UCSD-AML1 (cell line): Measurements from ENCODE around the gene PTH2R.
"Not testable (repeated sequence)": the region's sequence is repeated elsewhere in the genome, so short reads cannot be mapped to it uniquely, and the experiment has no call there.

Experiments
- DNase-seq: peaks from one replicate; lab custom pipeline; 2025; ENCODE audit not compliant: unreplicated experiment; lab: John Stamatoyannopoulos, UW

PTH2R gene

DNA sequence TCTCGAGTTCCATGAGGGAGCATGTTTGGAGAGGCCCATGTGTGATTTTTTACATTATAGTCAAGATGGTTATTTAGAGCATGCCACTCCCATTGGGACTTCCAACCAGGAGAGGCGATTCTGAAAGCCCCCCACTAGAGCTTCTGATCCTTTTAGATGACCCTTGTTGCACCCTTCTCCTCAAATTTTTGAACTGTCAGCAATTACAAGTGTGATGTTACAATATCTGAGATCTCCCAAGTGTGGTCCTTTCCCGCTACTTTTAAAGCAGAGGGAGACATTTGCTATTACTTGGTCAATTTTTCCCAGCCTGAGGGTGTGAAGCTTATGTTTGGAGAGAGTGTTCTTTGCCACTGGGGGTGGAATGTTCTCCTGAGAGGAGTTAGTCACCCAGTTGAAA lies 16.7 kb upstream of the PTH2R start:
- DNase-seq = no peak

DNA sequence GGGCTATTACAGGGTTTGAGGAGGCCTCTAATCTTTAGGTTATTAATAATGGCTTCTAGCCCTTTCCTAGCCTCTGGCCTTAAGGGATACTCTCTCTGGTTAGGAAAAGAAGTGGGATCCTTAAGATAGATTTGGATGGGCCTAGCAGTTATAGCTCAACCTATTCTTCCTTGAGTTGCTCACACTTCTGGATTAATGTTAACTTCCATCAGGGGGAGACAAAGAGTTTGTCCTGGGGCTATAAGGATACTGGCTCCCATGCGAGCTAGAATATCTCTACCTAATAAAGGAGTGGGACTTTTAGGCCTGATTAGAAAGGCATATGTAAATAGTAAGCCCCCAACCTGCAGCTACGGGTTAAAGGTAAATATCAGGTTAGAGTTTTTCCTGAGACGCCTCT lies 14.3 kb upstream of the PTH2R start:
- DNase-seq = no peak

DNA sequence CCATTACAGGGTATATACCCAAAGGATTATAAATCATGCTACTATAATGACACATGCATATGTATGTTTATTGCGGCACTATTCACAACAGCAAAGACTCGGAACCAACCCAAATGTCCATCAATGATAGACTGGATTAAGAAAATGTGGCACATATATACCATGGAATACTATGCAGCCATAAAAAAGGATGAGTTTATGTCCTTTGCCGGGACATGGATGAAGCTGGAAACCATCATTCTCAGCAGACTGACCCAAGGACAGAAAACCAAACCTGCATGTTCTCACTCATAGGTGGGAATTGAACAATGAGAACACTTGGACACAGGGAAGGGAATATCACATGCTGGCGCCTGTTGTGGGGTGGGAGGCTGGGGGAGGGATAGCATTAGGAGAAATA lies 9.8 kb upstream of the PTH2R start:
- not testable (repeated sequence) for DNase-seq

DNA sequence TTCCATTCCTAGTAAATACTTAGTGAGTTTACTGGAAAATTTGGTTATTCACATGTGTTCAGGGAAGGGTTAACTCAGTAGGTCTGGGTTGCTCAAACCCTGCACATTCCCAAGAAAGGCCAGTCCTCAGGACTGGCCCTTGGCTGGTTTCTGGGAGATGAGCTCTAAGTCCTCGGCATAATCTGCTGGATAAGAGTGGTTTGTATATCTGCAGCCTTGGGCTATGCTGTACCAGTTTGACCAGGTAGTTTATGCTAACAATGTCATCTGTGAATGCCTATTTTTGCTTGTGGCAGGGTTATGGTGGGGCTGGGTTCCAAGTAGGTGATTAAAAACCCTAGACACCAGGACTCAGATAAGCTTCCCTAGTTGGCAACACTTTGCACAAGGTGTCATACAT lies 7.4 kb upstream of the PTH2R start:
- DNase-seq = no peak

DNA sequence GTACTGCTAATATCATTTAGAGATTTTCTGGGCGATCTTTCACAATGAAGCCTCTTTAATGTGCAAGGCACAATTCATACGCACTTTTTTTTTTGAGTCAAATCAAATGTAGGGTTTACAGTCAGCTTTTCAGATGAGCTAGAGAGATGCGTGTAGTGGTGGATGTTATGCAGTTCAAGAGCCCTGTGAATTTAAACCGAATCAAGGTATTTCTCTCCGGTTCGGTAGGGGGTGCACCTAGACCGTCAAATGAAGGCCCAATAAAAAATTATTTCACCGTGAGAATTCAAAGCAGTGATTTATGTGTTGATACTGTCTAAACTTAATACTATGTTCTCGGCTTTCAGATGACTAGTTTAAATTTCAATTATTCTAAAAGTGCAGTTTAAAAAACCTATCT lies 1.1 kb downstream of the PTH2R start:
- DNase-seq = no peak

DNA sequence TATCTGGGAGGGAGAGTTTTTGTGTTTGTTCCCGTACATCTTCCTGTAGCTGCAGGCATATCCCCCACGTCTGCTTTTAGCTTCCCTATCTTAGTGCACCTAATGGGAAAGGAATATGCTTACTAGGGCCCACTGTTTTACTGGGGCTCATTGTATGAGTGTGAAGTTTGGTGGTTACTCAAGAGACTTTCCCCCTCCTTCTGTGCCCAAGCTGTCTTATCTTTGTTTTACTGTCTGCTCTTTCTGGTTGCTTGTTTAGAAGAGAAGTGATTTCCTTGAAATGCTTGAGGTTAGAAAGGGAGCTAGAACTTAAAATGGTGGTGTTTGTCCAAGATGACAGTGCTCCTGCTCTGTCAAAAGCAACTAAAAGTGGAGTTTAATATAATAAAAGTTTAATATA lies 7.3 kb downstream of the PTH2R start:
- DNase-seq = no peak

DNA sequence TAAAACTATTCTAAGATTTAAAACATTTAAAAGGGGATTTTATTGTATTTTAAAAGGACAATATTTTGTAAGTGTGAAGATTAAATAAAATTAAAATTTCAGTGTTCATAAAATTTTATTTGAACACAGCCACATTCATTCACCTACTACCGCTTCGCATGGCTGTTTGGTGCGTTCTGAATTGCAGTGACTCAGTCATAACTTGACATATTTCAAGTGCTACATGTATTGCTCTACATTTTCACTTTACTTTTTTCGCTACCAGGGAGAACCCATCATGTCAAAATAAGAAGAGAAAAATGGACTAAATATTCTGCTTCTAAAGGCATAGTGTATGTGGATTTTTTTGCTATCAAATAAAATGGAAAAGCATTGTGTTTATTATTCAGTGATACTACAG lies 8.7 kb downstream of the PTH2R start:
- no peak for DNase-seq

DNA sequence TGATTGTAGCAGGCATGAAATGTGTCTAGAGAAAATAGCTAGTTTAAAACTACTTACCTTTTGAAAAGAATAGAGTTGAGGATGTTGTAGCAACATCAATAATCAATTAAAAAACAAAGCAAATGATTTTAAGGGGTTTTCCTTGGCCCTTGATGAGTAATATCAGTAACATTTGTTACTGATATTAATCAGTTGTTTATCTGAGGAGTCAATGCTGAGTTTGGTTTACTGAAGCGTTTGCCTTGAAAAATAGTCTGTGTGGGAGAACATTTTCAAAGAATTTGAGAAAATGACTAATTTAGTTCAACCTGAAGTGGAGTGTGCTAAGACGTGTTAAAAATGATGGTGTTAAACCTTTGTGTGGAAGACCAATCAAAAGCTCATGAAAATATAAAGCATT lies 9.3 kb downstream of the PTH2R start:
- DNase-seq = no peak

DNA sequence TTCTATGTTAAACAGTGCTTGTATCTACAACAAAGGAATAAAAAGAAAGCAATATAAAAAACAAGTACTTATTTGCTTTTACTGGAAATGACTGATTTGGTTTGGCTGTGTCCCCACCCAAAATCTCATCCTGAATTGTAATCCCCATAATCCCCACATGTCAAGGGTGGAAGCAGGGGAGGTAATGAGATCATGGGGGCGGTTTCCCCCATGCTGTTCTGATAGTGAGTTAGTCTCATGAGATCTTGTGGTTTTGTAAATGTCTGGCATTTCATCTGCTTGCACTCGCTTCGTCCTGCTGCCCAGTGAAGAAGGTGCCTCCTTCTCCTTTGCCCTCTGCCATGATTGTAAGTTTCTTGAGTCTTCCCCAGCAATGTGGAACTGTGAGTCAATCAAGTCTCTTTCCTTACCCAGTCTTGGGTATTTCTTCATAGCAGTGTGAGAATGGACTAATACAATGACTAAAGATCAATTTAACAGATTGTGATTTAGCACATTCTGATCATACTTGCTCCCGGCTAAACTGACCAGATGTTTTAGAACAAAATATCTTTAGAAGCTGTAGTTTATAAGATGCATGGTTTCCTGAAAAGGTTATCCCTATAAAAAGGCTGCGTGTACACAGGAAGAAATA lies 19.9 kb downstream of the PTH2R start:
- no peak for DNase-seq

DNA sequence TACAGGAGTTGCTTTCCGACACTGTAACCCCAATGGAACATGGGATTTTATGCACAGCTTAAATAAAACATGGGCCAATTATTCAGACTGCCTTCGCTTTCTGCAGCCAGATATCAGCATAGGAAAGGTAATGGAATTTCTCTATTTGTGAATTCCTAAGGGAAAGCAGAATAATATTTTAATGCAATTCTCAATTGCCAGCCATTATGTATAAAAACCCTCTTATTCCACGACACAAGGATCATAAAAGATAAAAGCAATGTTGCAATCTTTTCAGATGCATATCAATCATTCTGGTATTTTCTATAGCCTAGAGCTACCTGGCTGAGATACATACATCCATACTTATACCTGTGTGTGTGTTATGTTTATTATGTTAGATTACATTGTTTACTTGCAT lies 31.2 kb downstream of the PTH2R start:
- no peak for DNase-seq

DNA sequence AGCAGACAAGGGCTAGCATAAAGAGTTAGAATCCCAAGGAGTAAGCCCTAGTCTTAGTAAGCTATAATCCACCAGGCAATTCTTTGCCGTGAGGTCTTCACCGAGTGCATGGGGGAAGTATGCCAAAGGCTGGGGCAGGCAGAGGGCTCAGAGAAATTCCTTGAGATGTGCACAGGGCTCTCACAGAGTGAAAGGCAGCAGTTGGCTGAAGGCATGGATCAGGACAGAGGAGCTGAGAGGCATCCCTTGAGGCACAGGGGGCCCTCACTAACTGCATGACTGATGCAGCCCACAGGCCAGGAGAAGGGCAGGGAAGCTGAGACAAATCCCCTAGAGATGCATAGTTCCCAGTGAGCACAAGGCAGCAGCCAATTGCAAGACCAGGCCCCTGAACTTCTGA lies 34.1 kb downstream of the PTH2R start:
- DNase-seq = no peak

DNA sequence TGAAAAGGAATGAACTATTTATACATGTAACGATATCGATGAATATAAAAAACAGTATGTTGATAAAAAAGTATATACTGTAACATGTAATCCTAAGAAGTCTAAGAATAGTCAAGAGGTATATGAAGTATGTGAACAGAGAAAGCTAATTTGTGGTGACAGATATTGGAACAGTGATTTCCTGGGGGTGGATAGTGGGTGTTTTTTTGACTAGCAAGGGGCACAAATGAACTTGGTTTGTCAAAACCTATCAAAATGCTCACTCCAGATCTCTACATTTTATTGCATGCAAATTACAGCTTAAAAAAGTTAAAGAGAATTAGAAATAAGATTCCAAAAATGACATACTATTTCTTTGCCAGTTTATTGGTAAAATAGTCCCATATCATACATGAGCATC lies 35.4 kb downstream of the PTH2R start:
- no peak for DNase-seq

DNA sequence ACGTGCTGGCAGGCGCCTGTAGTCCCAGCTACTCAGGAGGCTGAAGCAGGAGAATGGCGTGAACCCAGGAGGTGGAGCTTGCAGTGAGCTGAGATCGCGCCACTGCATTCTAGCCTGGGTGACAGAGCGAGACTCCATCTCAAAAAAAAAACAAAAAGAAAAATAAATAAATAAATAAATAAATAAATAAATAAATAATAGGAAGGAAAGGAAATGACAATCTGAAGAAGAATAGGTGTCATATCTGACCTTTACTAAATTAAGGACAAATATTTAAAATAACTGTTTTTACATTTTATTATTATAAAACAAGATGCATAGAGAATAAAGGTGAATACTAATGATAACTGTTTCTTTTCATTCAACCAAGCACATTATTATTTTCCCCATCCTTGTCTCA lies 40.9 kb downstream of the PTH2R start:
- not testable (repeated sequence) for DNase-seq

DNA sequence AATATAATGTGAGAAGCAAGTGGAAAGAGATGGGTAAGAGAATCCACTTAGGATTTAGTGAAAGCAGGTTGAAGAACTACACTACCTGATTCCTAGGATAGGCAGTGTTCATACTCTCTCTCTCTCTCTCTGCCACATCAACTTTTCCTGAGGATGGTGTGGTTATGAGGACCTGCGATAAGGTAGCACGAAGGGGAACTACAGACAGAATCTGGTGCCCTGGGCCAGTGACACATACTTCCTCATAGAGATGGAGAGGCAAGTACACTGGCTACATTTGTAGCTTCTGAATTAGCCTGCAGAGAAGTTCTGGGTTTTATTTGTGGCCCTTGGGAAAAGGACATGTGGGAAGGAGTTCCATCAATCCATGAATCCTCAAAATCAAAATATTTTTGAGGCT lies 44.5 kb downstream of the PTH2R start:
- DNase-seq = no peak

DNA sequence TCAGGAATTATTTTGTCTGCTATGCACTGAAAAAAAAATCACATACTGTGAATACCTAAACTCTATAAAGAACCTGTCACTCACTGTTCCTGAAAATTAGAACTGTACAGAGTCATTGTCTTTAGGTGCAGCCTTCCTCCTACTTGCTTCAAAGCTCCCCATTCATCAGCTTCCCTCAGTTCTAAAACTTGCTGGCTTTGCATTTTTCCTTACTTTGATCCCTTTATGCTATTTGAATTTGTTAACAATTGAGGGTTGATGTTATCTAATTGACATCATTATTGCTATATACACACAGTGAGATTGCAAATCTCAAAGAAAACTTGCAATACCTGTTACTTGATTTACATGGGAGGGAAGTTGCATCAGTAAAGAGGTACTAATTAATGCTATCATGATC lies 48.3 kb downstream of the PTH2R start:
- DNase-seq = no peak

DNA sequence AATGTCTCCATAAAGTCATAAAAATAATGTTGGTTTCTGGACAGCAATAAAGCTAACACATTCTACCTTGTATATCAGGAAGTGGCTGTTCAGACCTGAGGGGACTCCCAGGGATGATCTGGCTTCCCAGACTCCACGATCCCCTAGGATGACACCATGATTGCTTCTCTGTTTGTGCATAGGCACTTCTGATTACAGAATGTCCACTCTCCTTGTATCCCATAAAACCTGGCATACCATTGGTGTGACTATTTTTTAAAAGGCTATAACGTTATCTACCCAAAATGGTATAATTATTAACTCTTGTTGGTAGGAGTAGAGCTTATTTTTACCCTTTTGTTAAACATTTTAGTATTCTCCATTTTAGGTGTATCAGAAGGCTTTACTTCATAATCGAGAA lies 57.1 kb downstream of the PTH2R start:
- no peak for DNase-seq

DNA sequence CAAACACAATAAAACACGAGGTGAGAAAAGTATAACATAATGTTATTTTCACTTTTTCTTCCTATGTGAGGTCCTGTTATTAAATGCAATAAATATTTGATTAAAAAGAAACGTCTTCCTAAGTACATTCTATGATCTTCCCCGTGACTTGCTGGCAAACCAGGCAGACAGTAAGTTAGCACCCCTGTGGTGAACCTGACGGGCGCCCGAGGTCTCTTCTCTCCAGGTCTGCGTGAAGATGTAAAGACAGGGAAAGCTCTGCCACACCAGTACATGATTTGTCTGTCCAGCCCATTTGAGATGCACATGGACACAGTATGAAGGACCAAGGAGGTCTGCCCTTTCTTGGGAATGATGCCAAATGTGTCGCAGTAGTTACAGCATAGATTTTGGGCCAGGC lies 57.6 kb downstream of the PTH2R start:
- no peak for DNase-seq

DNA sequence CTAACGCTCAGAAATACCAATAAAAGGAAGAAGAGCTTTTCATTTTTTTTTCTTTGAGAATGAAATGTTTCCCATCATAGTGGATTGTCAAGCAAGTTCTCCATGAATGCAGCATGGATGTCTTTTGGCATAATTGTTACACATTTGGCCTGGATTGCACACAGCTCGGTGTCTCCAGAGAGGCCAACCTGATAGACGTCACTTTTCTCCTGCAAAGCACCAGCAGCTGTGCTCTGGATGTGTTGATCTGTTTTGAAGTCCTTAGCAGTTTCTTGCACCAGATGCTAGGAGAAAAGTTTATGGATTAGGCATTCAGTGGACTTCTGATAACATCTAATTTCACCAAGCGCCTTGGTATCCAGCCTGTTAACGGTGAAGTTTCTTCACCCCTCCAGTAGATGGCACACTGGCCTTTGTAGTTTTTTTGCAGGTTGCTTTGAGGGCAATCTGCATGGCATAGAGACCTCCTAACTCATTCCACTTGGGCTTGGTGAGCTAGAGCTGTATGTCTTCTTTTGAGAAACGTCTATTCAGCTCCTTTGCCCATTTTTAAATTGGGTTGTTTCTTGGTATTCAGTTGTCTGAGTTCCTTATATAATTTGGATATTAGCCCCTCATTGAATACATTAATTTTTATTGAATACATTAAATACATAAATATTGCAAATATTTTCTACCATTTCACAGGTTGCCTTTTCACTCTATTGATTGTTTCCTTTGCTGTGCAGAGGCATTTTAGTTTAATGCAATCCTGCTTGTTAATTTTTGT lies 59.7 kb downstream of the PTH2R start:
- DNase-seq = peak; percentile 12

DNA sequence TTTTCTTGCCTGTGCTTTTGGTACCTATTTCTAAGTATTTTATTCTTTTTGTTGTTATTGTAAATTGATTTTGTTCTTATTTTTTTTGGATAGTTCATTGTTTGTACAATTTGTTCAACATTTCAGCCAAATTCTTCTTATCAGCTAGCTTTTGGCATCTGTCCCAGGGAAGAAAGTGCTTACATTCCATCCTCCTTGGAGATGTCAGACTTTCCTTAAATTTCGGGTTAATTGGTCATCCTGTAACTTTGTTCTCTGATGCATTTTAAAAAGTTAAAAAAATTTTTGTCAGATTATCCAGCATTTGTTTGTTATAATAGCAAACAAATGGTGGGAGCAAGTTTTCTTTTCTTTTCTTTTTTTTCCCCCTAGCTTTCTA lies 60.3 kb downstream of the PTH2R start:
- no peak for DNase-seq

DNA sequence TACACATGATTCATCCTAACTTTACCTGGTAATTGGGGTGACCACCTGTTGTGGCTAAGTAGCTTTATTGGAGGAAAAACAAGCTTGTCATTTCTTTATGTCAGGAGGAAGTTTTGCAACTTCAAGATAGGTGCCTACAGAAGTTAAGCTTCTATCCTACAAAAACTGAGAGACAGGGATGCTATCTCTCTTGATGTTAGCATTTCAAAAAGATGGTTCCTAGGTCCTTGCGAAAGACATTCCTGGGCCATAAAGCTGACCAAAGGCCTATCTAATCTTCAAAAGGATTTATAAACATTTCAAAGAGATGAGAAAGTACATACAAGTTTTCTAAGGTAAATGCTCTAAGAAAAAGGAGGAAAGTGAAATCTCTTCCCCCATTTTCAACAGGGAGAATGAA lies 61.0 kb downstream of the PTH2R start:
- DNase-seq = no peak

DNA sequence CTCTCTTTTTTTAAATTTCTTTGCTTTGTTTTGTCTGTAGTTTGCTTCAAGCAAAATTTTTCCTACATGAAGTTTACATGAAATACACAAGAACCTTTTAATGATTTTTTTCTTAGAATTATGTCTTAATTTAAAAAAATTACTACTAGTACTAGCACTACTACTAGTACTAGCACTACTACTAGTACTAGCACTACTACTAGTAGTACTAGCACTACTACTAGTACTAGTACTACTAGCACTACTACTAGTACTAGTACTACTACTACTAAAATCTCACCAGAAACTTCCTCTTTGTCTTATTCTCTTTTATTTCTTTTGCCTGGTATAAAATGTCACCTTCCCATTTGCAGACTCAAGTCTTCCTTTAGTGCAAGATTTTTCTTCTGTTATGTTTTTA lies 71.1 kb downstream of the PTH2R start:
- no peak for DNase-seq

DNA sequence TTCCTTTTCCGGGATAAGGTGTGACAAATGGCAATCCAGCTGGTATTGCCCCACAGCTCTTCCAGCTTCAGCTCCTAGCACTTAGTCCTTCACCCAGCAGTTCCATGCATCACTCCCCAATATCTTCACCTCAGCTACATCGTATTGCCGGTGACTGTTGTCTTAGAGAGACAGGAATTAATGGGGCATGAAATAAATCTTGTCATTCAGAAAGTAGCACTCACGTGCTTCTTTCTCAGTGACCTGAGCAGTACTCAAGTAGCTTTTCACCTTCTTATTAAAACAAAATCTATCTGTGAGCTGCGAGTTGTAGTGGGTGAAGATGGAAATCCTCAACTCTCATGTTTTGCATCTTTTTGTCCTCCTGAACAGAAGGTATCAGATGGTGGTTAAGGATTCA lies 72.8 kb downstream of the PTH2R start:
- no peak for DNase-seq

DNA sequence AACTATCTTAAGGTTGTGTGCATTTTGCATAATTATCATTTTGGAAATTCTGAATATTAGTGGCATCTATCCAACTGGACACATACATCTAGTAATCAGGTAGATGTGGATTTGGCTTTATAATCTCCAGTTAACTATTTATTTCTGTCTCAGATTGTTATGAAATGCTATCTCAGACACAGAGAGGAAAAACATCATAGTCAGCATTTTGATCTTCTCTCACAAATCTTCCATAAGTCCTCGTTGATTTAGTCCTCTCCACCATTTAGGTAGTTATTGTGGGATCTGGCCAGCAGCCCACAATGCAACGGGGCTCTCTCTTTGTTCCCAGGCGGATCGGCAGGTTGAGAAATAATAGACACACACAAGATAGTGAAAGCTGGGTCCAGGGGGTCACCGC lies 75.4 kb downstream of the PTH2R start:
- not testable (repeated sequence) for DNase-seq
